GM12872 (cell line): ENCODE measurements around the gene ORM1.

Experiments
- CTCF ChIP-seq: IDR thresholded peaks from 3 replicates; pipeline ENCODE4 v1.5.1; 2011; ENCODE audit warnings: low read depth, mild to moderate bottlenecking, low read length, moderate library complexity; ENCODE audit not compliant: insufficient read depth

The ORM1 gene

DNA sequence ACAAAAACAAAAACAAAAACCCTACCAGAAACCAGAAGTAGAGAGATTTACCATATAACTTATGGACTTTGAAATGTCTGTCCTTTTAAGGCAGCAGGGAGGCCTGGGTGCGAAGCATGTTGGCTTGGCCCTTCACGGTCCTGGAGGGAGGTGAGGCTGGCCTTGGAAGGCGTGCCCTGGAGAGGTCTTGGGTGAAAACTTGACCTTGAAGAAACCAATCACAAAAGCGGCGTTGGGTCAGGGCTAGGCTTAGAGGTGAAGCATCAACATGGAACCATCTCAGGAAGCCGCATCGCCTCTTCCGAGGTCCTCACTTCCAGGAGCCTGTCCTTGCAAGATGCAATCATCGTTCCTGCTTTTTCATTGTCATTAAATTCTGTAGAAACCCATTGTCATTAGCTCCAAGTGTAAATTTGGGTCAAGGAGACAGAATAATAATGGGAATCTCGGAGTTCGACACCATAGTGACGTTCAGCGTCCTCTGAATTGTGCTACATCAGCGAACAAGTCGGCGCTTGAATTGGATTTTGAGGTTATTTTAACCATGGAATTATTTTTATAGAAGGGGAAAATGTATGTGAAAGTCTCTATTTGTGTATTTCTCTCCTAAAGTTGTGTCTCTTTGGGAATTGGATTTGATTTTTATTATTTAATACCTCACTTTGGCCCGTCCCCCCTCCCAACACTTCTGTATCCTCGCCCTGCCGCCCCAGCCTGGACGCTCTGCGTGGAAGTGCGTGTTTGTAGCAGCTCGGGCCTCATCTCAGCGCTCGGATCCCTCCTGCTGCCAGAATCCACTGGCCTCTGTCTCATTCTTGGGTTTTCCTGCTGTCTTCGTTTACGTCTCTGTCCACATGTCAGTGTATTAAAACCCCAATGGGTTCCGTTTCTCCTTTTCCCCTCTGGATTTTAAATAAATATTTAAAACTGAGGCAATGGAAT is 11.1 kb upstream of the ORM1 start:
- no peak for TF ChIP-seq CTCF

- TF ChIP-seq CTCF = no peak
Observed at GRCh38 chr9:114312513-114312875, 10.4 kb upstream of the ORM1 start.

DNA sequence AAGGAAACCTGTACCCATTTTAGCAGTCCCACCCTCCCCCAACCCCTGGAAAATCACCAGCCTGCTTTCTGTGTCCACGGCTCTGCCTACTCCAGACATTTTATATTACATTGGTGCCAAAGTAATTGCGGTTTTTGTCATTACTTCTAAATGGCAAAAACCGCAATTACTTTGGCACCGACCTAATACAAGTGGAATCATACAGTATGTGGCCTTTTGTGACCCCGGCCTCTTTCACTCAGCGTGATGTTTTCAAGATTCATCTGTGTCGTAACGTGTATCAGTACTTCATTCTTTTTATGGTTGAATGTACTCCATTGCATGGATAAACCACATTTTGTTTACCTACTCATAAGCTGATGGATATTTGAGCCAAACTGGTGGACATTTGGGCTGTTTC is 9.7 kb upstream of the ORM1 start:
- TF ChIP-seq CTCF = no peak

GRCh38 chr9:114314256-114314867 is 8.5 kb upstream of the ORM1 start:
- no peak for TF ChIP-seq CTCF

- TF ChIP-seq CTCF = no peak
Observed at GRCh38 chr9:114314881-114315722, 7.8 kb upstream of the ORM1 start.

GRCh38 chr9:114315723-114316363 is 7.1 kb upstream of the ORM1 start:
- no peak for TF ChIP-seq CTCF
